K562 (cell line): Measurements from ENCODE around the gene FAM167B. TPM values are rescaled to one million over a fixed set of nuclear protein-coding genes. Genes with fewer than 3 reads are reported as not detected.

Source experiments
- BDP1 ChIP-seq: IDR thresholded peaks from 3 replicates; pipeline ENCODE4 v1.6.1; 2011; ENCODE audit not compliant: insufficient read length, insufficient read depth
- BHLHE40 ChIP-seq: IDR thresholded peaks from 2 replicates; pipeline ENCODE4 v1.6.1; 2011; ENCODE audit warnings: low read length, improper control_type of control experiment
- BRF1 ChIP-seq: IDR thresholded peaks from 3 replicates; pipeline ENCODE4 v1.6.1; 2011; ENCODE audit warnings: borderline replicate concordance, mild to moderate bottlenecking; ENCODE audit not compliant: insufficient read length; ENCODE audit errors: extremely low read depth
- CAMTA2 ChIP-seq: fragments of 250-450 bp; sonication (Bioruptor Pico); conservative IDR thresholded peaks from 2 replicates; pipeline ENCODE4 v1.5.1; 2022
- CBX8 ChIP-seq: fragments of 200-600 bp; sonication (generic); IDR thresholded peaks from 2 replicates; pipeline ENCODE4 v1.6.1; 2012; ENCODE audit warnings: borderline replicate concordance, mixed run types, low read depth, mild to moderate bottlenecking, moderate library complexity, mixed read lengths, low read length, control low read depth, inconsistent platforms; ENCODE audit not compliant: poor library complexity, severe bottlenecking; ENCODE audit errors: extremely low read depth
- EHMT2 ChIP-seq: fragments of 450-650 bp; IDR thresholded peaks from 2 replicates; pipeline ENCODE4 v1.6.1; 2018; ENCODE audit warnings: antibody characterized with exemption
- HEY1 ChIP-seq: fragments of 250-450 bp; sonication (Bioruptor Pico); IDR thresholded peaks from 2 replicates; pipeline ENCODE4 v1.5.0; 2020; ENCODE audit warnings: mild to moderate bottlenecking, moderate library complexity, borderline replicate concordance
- IFI16 ChIP-seq: fragments of 250-450 bp; sonication (Bioruptor Pico); IDR thresholded peaks from 2 replicates; pipeline ENCODE4 v2.1.2; 2022; ENCODE audit warnings: mild to moderate bottlenecking, inconsistent platforms
- ILK ChIP-seq: fragments of 450-650 bp; IDR thresholded peaks from 2 replicates; pipeline ENCODE4 v1.6.1; 2016; ENCODE audit warnings: missing genetic modification characterization, low read depth, mild to moderate bottlenecking, missing compliant biosample characterization, moderate library complexity, borderline replicate concordance
- JUN ChIP-seq, 2 experiments: sonication (generic) in 1 of 2; formaldehyde crosslinking in 1 of 2; IDR thresholded peaks; 2 replicates each; pipeline versions ENCODE4 v1.6.1 to v1.8.0; 2012 to 2022; ENCODE audit warnings: borderline replicate concordance in 2 of 2, mild to moderate bottlenecking in 2 of 2, improper control_type of control experiment in 1 of 2, low read depth in 1 of 2, low read length in 1 of 2, missing genetic modification reagents in 1 of 2
- NELFE ChIP-seq: IDR thresholded peaks from 2 replicates; pipeline ENCODE4 v1.6.1; 2011; ENCODE audit warnings: mild to moderate bottlenecking; ENCODE audit not compliant: insufficient read depth, insufficient read length
- NFIX ChIP-seq: fragments of 250-450 bp; sonication (Bioruptor Pico); IDR thresholded peaks from 2 replicates; pipeline ENCODE4 v1.4.0; 2020; ENCODE audit warnings: low read depth, mild to moderate bottlenecking, moderate library complexity
- PHB2 ChIP-seq: fragments of 450-650 bp; IDR thresholded peaks from 2 replicates; pipeline ENCODE4 v1.6.1; 2017; ENCODE audit warnings: low read depth
- PPARD ChIP-seq: fragments of 250-450 bp; sonication (Bioruptor Pico); IDR thresholded peaks from 2 replicates; pipeline ENCODE4 v1.8.0; 2022; ENCODE audit warnings: inconsistent platforms, mild to moderate bottlenecking, moderate library complexity
- SIRT6 ChIP-seq: IDR thresholded peaks from one replicate; pipeline ENCODE4 v1.6.1; 2012; ENCODE audit warnings: low read depth, mild to moderate bottlenecking, control low read depth, inconsistent platforms, low read length, moderate library complexity
- USF1 ChIP-seq: sonication (generic); formaldehyde crosslinking; IDR thresholded peaks from 2 replicates; pipeline ENCODE4 v1.9.0; 2022; ENCODE audit warnings: mild to moderate bottlenecking, missing genetic modification reagents
- ZBTB8A ChIP-seq: fragments of 450-650 bp; IDR thresholded peaks from 2 replicates; pipeline ENCODE4 v1.6.1; 2018; ENCODE audit warnings: mild to moderate bottlenecking, moderate library complexity; ENCODE audit not compliant: partially characterized antibody
- ZNF212 ChIP-seq: fragments of 450-650 bp; formaldehyde crosslinking; IDR thresholded peaks from 2 replicates; pipeline ENCODE4 v1.4.0; 2020; ENCODE audit warnings: mild to moderate bottlenecking
- ZNF740 ChIP-seq, 3 experiments: fragments of 200-800 bp in 1 of 3; sonication (Bioruptor generic) in 1 of 3; sonication (generic) in 1 of 3; formaldehyde crosslinking in 1 of 3; IDR thresholded peaks; 2 replicates each; pipeline versions ENCODE4 v1.6.1 to v1.8.0; 2016 to 2022; ENCODE audit warnings: mild to moderate bottlenecking in 2 of 3, missing compliant biosample characterization in 2 of 3, missing genetic modification characterization in 2 of 3, missing genetic modification reagents in 1 of 3
- polyA plus RNA-seq, 8 experiments: library from polyadenylated mRNA; depleted of rRNA in 4 of 8; stranded (reverse) in 5 of 8; unstranded in 3 of 8; fragments of >200 nt; fragmentation: Nextera tagmentation in 2 of 8; fragmentation: Illumina TruSeq in 1 of 8; extraction: Ambion mirVana in 2 of 8; extraction: Trizol in 1 of 8; gene quantifications; 2 replicates each; pipeline versions ENCODE4 v1.2.1 to v1.2.3, GENCODE V29; 2011 to 2014; ENCODE audit warnings: inconsistent platforms in 1 of 8, missing spikeins in 1 of 8
- total RNA-seq, 7 experiments: library from RNA; depleted of rRNA in 6 of 7; stranded (reverse); fragments of >200 nt in 6 of 7; fragmentation: Illumina TruSeq in 2 of 7; extraction: Trizol in 2 of 7; gene quantifications; 2 replicates each; pipeline versions ENCODE4 v1.2.1 to v1.2.3, GENCODE V29; 2011 to 2021; ENCODE audit warnings: low replicate concordance in 1 of 7
- TF ChIP-seq, protein P1 (sequence below): fragments of 450-650 bp; IDR thresholded peaks from 2 replicates; pipeline ENCODE4 v1.7.1; 2018; ENCODE audit warnings: mild to moderate bottlenecking, low read depth; ENCODE audit not compliant: partially characterized antibody

Gene FAM167B
- total and polyA plus RNA-seq, 9 of the 15 experiments (the other 6 are each of a cell fraction or from before 2014, with no cell fraction given): not detected

- TF ChIP-seq SIRT6: no peak
- peak; percentile 22; the same call in 1 of the 2 replicates for TF ChIP-seq PHB2
- TF ChIP-seq ILK: no peak
- peak; percentile 14; the same call in 1 of the 2 replicates for TF ChIP-seq EHMT2
- TF ChIP-seq BHLHE40: no peak
- no peak for TF ChIP-seq PPARD (CRISPR knock-in tag)
- TF ChIP-seq USF1 (CRISPR knock-in tag): no peak
- TF ChIP-seq ZNF212 (CRISPR knock-in tag): no peak
- no peak for TF ChIP-seq HEY1 (CRISPR knock-in tag)
- TF ChIP-seq BRF1: no peak
- TF ChIP-seq BDP1: no peak
- TF ChIP-seq NFIX (CRISPR knock-in tag): no peak
- no peak for TF ChIP-seq JUN (IDR thresholded peaks at IDR 0.05; ENCODE audit: borderline replicate concordance, low read depth, low read length)
- no peak for TF ChIP-seq JUN (CRISPR knock-in tag; IDR thresholded peaks at IDR 0.05; ENCODE audit: borderline replicate concordance)
- no peak for TF ChIP-seq ZBTB8A
- TF ChIP-seq CAMTA2 (CRISPR knock-in tag): no peak
- no peak for TF ChIP-seq IFI16
- TF ChIP-seq ZNF740 (CRISPR knock-in tag; IDR thresholded peaks at IDR 0.05): peak; percentile 68; the same call in 1 of the 2 replicates
- TF ChIP-seq ZNF740 (tag; IDR thresholded peaks at IDR 0.05): 0 out of 4 replicates have a peak, but pooled peaks of 1 of the 2 experiments have one; percentile 21
- no peak for TF ChIP-seq NELFE
- TF ChIP-seq, protein P1, sequence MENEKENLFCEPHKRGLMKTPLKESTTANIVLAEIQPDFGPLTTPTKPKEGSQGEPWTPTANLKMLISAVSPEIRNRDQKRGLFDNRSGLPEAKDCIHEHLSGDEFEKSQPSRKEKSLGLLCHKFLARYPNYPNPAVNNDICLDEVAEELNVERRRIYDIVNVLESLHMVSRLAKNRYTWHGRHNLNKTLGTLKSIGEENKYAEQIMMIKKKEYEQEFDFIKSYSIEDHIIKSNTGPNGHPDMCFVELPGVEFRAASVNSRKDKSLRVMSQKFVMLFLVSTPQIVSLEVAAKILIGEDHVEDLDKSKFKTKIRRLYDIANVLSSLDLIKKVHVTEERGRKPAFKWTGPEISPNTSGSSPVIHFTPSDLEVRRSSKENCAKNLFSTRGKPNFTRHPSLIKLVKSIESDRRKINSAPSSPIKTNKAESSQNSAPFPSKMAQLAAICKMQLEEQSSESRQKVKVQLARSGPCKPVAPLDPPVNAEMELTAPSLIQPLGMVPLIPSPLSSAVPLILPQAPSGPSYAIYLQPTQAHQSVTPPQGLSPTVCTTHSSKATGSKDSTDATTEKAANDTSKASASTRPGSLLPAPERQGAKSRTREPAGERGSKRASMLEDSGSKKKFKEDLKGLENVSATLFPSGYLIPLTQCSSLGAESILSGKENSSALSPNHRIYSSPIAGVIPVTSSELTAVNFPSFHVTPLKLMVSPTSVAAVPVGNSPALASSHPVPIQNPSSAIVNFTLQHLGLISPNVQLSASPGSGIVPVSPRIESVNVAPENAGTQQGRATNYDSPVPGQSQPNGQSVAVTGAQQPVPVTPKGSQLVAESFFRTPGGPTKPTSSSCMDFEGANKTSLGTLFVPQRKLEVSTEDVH: no peak
- TF ChIP-seq CBX8: no peak
Measured at GRCh38 chr1:32272557-32273390, 25.8 kb downstream of the FAM167B start (continued).
